ENCODE measurements around the gene PAX6.

Gene PAX6

GRCh38 chr11:31810779-31811647 is at the start of gene PAX6:
Gene PAX6 (minus strand): TSS chr11:31811322. CDS start chr11:31806411, 4,911 bp downstream.
- DNase-seq, result peak; percentile 65

GRCh38 chr11:31860391-31860790 is 49.3 kb upstream of the PAX6 start:
- no peak for DNase-seq

- DNase-seq, result no peak
Observed at GRCh38 chr11:31856248-31856647, 45.1 kb upstream of the PAX6 start.

GRCh38 chr11:31855466-31855865 is 44.3 kb upstream of the PAX6 start:
- no peak for DNase-seq

- no peak for DNase-seq
Observed at GRCh38 chr11:31850365-31850764, 39.2 kb upstream of the PAX6 start.

- DNase-seq, result no peak
Observed at GRCh38 chr11:31847761-31848160, 36.6 kb upstream of the PAX6 start.

GRCh38 chr11:31845331-31845730 is 34.2 kb upstream of the PAX6 start:
- DNase-seq, result no peak

GRCh38 chr11:31844351-31844750 is 33.2 kb upstream of the PAX6 start:
- no peak for DNase-seq

- DNase-seq, result no peak
Observed at GRCh38 chr11:31841435-31841834, 30.3 kb upstream of the PAX6 start.

GRCh38 chr11:31834237-31834636 is 23.1 kb upstream of the PAX6 start:
- DNase-seq, result no peak

- no peak for DNase-seq
Observed at GRCh38 chr11:31830406-31830805, 19.3 kb upstream of the PAX6 start.

- no peak for DNase-seq
Observed at GRCh38 chr11:31828217-31828616, 17.1 kb upstream of the PAX6 start.

GRCh38 chr11:31827455-31828206 is 16.5 kb upstream of the PAX6 start:
- no peak for DNase-seq

- no peak for DNase-seq
Observed at GRCh38 chr11:31826536-31827438, 15.7 kb upstream of the PAX6 start.

GRCh38 chr11:31825838-31826484 is 14.8 kb upstream of the PAX6 start:
- DNase-seq, result no peak

- DNase-seq, result no peak
Observed at GRCh38 chr11:31824879-31825837, 14.0 kb upstream of the PAX6 start.

GRCh38 chr11:31824332-31824878 is 13.3 kb upstream of the PAX6 start:
- DNase-seq, result no peak

- DNase-seq, result no peak
Observed at GRCh38 chr11:31823644-31824331, 12.7 kb upstream of the PAX6 start.

GRCh38 chr11:31822927-31823643 is 12.0 kb upstream of the PAX6 start:
- DNase-seq, result no peak

All from stimulated activated CD4-positive, alpha-beta T cell treated with anti-CD3 and anti-CD28 coated beads, Interleukin-15, amount 100 ng/mL, for 24 hours (primary cell).